ENCODE data around the gene ZNF831. TPM values are rescaled to one million over a fixed set of nuclear protein-coding genes. Genes with fewer than 3 reads are reported as not detected.

The ZNF831 gene
- total RNA-seq, 1 donor from 2014 or later = not detected

DNA sequence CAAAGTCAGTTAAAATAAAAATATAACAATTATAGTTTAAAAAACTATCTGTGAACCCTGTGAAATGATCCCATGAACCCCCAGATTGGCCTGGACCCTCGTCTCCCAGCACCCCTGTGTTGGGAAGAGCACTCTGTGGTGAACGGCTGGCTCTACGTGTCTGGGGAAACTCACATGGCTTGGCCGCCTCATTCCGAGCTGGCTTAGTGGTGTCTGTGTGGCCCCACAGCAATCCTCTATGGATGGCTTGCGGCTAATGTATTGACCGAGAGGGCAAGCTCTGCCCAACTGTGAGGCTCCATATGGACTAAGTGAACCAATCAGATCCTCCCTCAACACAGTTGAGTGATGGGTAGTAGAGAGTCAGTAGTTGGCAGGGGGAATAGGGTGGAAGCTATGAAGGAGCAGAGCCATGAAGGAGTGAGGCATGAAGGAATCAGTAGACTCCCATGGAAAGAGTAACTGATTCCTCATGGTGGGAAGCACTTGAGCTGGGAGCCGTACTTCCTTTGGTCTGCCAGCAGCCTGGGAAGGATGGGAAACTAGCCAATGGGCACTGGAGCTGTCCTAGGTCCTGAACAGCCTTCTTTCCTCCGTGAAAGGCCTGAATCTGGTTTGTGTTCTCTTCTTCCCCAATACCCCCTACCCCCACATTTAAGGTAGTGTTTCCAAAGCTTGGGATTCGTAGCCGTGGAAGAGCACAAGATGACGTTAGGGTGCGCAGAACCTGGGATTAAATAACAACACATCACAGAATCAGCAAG is 21.6 kb upstream of the ZNF831 start:
- DNase-seq (ENCODE audit: low read depth) = no peak

DNA sequence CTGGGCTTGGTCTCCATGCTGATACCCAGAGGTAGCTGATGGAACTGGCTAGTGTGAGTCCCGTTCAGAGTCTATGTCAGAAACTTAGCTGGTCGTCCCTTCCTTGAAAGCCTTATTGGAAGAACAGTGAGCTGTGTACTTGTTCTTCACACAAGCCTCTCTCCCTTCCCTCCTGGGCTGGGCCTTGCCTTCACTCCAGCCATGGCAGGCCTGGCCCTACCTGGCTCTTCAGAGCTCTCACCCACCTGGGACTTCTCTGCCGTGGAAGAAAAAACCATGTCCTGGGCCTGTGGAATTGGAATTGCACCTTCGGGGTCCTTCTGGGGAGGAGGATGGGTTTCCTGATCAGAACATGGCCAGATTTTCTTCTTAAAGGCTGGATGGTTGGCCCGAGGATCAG is 20.3 kb upstream of the ZNF831 start:
- DNase-seq (ENCODE audit: low read depth) = no peak

DNA sequence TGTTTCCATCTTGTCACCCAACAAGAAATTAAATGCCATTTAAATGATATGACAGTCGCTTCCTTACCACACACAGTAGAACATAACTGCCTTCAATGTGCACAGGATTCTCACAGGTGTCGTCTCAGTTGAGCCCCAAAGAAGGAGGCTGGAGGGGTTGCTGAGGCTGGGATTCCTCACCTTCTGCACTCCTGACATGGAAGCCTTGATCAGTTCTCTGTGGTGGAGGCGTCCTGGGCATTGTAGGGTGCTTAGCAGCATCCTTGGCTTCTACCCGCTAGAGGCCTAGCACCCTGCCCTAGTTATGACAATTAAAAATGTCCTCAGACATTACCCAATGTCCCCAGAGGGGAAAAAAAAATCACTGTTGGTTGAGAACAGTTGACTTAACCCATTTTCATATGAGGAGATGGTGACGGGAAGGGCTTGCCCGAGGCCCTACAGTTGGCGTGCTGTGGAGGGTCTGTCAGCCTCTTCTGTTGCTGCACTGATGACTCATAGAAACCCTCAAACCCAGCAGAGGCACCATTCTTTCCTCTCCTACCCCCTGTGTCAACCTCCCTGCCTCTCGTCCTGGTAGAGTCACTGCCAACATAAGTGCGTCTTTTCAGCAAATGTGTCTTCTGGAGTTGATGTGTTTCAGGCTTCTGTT is 19.3 kb upstream of the ZNF831 start:
- no peak for DNase-seq (ENCODE audit: low read depth)

DNA sequence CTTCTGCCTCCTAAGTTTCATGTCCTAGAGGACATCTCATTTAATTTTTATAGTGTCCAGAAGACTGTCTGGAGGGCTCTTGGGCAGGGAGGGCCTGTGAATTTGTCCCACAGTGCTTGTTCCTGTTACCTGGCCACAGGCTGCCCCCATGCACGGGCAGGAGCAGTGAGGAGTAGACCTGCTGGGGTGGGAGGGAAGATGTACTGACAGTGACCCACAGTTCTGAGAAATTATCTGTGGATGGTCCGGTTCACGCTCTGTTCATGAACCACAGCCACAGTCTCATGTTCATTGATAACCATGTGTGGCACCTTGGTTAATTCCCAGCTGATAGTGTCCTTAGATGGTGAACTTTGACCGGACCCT is 18.8 kb upstream of the ZNF831 start:
- DNase-seq (ENCODE audit: low read depth) = no peak

DNA sequence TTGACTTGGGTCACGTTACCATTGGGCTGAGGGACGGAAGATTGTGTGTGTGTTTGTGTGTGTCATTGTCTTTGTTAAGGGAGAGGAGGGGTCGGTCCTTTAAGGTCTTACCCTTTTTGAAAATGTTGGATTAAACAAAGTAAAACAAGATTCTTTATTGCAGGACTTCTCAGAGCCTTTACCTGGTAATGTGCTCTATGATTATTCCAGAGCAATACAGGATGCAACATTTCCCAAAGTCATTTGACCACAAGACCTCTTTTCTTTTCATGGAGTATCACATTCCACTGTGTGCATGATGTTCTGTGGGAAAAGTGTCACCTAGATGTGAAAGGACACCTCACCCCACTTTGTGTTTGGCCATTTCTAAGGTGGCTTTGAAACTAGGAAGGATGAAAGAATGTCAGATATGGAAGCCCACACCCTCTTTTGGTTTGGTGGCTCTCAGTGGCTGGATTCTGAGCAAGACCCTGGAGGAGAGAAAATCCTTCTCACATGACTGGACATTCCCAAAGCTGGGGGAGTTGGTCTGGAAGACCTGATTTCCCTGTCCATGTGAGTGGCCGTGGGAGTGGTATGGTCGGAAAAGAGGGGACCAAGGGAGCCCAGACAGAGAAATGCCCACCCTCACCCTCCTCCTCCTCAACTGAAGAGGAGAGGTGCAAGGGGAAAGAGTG is 18.2 kb upstream of the ZNF831 start:
- no peak for DNase-seq (ENCODE audit: low read depth)

DNA sequence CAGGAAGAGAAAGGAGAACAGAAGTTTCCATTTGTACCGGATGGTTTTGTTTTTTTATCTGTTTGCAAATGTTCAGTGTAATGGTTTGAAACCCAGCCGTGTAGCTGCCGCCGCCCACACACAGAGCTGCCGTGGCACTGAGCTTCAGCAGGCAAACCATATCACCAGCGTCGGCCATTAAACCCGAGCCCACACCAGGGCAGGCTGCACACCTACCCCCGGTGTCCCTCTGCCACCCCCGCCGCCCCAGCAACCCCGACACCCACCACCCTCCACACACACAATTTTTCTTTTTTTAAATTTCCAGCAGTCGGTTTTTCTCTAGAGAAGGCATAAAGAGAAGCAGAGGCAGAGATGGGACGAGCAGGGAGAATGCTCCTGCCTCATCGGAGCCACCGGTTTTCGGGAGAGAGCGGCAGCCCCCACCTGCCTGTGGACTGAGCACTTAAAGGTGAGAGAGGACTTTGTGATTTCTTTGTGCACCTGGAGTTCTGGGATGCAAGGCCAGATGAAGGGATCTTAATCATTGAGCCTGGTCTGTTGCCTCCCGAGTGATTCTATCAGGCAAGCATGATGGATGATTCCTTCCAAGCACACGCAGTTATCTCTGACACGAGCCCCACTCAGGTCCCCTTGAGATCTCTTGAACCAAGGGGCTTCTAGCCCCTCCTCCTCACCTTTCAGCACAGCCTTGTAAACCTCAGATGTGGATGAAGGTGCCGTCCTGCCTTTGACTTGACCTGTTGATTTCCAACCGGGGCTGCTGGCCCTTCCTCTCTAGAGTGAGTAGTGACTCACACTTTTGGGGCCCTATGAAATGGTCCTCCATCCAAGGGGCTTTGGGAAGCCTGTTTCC is 17.5 kb upstream of the ZNF831 start:
- DNase-seq (ENCODE audit: low read depth) = no peak

DNA sequence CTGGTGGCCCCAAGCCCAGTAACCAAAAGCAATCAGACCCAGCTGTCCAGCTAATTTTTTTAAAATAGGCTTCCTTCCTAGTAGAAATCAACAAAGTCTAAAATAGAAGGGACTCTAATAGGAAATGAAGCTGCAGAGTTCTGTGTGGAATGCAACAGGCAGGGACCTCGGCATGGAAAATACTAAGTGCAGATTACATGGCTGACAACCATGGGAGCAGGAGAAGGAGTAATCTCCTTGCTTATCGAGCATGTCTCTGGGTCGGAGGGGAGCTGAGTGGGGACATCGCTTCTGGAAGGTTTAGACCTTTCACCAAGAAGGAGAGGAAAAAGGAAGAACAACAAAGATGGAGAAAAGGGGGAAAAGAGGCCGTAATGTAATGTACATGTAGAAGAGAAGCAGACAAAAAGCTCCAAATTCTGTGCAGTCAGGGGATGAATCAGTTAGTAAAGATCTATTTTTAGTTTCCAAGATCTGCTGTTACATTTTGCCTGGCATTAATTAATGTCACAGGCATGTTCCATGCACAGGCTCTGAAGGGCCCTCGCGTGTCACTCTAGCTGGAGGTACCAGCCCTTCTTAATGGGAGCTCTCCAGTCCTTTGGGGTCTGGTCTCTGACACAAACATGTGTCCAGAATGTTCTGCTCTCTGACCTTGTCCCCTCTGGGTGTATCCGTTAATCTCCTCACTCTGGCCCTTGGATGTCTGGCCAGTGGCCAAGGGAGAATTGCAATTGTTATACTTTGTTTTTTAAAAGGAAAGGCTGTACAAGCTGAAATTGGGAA is 16.6 kb upstream of the ZNF831 start:
- no peak for DNase-seq (ENCODE audit: low read depth)

DNA sequence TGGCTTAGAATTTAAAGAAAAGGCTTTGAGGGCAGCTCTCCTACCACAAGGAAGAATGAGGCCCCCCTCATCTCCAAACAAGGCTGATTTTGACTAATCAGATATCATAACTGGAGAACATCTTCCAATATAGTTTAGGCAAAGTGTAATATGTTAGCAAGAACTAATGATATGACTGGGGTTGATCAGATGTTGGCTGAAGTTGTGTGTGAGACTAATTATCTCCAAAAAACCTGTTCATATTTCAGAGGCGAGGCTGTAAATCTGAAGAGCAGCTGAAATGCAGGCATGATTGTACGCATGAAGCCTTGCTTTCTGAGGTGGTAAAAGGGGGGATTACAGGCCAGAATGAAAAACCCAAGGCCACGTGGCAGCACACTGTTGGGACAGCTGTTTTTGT is 16.0 kb upstream of the ZNF831 start:
- DNase-seq (ENCODE audit: low read depth) = no peak

DNA sequence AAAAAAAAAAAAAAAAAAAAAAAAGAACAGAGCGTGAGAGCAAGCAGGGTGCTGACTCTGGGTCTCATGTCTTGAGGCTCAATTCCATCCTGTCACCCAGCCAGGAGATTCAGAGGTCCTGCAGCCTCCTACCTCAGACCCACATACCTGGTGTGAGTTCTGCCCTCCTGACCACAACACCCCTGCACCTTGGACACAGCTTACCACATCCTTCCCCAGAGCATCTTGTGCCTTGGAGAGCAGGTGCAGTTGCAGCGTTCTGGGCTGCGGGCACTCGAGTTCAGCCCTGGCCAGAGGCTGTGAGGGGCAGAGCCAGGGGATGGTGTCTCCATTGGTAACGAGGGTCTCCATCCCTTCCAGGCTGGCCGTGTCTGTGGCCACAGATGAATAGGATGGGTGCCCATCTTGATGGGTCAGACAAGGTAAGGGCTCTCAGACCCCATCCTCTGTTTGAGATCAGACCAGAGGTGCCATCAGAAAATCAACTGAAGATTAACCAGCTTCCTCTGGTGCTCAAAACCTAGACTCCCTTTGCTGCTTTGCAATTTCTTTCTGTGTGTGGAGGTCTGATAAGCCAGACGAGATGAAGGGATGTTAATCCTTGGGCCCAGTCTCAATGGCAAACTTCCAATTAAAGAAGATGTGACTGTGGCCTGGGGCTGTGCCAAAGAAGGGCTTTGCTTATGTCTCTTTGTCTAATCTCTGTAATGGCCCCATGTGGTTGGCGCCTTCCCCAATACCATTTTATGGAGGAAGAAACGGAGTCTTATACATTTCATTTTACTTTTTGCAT is 14.7 kb upstream of the ZNF831 start:
- DNase-seq (ENCODE audit: low read depth) = no peak

DNA sequence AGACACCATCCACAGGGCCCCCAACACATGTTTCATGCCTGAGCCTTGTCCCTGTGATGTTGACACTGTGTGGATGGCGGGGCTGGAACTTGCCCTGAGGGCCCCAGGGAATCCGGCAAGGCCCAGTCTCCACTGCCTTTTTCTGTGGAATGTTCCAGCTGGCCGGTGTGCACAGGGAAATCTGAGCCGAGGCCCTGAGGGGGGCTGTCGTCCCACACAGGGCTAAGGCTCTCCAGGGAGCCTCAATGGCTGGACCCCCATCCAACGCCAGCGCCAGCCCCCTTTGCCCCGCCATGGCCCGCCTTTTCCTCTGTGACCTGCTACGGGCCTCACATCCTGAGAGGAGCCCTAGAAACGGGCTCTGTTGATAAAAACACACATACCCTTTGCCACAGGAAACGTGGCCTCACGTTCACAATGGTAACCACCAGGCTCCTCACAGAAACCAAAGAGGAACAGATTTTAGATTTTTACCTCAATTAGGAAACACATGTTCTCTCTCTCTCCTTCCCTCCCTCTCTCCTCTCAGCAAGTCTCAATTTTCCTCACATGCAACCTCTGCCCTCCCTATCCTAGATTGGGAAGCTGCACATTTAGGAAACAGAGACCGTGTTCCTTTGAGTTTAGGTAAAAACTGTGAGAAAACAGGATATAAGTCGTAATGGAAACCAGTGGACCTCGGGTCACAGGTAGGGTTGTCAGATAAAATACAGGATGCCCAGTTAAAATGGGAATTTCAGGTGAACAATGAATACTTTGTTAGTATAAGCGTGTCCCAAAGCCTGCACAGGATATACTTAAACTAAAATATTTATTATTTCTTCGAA is 13.7 kb upstream of the ZNF831 start:
- no peak for DNase-seq (ENCODE audit: low read depth)

DNA sequence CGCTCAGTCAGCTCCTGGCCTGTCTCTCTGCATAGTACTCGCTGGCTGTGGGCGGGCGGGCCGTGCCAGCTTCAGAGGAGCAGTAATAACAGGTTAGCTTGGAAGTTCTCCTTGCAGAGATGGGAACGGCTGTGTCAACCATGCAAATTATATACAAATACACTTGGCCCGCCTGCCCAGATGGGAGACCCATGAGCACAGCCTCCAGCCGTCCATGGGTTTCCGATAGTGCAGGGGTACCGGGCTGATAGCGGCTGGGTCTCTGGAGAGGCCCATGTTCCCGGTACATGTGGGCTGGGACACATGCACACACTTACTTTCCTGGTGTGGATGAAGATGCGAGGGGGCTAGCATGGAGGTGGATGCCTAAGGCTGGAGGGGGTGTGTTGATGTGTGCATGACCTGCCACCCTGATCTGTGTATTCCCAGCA is 12.8 kb upstream of the ZNF831 start:
- no peak for DNase-seq (ENCODE audit: low read depth)

DNA sequence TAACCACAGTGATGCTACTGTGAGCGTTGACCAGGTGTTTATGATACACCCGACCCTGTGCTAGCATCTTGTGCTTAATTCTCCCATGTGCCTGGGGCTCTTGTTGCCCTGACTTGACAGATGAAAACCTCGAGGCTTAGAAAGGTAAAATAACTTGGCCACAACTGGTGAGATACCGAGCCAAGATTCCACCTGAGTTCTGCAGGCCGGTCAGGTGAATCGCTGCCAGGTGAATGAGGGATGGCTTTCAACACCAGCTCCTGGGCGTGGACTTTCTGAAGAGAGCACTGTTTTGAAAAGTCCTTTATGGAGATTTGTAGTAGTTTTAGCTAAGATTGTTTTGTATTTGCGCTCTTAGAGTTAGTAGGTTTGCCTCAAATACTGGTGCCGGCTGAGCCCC is 12.2 kb upstream of the ZNF831 start:
- DNase-seq (ENCODE audit: low read depth) = no peak

DNA sequence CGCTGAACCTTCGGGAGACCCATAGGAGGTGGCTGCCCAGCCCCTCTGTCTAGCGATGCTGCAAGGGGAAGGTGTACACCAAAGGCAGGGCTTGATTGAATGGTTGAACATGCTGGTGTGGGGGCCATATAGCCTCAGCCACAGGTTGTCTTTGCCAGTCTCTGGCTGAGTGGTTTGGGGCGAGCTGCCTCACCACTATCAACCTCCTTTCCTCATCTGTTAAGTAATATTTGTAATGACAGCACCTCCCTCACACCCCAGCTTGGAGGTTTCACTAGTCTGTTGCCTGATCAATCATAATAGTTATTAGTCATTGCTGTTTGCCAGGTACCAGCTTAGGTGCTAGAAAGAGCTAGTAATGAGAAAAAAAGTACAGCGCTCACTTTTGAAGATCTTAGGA is 11.8 kb upstream of the ZNF831 start:
- no peak for DNase-seq (ENCODE audit: low read depth)

DNA sequence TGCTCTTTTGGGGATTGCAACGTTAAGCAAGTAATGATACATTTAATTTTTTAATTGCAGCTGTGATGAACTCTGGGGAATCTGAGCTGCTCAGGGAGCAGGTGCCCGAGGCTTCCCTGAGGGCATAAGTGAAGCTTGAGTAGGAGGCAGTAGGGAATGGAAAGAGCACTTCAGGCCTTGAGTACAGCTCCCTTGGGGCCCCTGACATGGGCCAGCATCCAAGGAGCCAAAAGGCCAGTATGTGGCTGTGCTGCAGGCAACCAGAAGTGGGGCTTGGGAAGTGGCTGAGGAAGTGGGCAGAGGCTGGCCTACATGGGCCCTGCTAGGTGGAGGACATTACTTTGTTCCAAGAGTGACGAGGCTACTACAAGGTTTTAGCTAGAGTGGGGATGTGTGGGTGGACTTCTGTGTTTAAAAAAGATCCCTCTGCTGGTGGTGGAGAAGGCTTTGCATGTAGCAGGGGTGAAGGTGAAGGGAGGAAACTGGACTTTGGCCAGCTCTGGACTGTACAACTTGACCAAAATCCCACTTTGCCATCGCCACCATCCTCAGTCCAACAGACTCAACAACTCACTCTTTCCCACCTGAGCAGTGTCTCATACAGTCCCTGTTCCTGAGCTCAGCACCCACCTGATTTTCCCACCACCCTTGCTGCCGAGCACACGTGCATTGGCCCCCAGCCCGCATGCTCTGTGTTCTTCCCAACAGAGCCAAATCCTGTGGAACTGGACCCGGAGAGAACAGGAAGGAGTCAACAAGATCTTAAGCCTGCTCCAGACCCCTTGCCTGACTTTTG is 10.9 kb upstream of the ZNF831 start:
- DNase-seq (ENCODE audit: low read depth) = no peak

DNA sequence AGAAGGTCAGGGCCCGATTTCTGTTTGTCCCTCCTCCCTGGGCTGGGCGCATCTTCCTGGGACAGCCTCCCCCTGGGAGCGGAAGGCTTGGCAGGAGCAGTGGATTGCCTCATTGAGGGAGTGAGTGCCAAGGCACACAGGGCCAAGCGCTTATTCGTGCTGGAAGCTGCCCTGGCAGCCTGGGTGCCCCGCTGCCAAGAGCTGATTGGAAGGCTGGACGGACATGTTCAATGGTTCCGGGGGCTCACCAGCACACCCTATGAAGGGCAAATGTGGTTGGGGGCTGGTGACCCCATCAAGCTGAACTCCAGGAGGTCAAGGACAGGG is 10.3 kb upstream of the ZNF831 start:
- DNase-seq (ENCODE audit: low read depth) = no peak

DNA sequence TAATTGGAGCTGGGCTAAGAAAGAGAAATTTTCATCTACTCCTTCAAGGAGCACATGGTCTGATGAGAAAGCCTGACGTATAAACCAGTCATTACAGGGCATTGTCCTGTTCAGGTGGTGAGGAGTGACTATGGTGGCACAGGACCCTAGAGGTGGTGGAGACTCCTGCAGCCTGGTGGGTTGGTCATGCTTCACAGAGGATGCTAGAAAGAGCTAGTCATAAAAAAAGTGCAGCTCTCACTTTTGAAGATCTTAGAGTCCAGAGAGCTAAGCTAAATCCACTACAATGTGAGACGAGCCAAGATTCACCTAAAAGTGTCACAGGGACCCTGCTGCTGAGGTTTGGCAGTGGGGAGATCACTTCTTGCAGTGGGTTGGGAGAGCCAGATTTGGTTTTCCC is 9.8 kb upstream of the ZNF831 start:
- DNase-seq (ENCODE audit: low read depth) = no peak

DNA sequence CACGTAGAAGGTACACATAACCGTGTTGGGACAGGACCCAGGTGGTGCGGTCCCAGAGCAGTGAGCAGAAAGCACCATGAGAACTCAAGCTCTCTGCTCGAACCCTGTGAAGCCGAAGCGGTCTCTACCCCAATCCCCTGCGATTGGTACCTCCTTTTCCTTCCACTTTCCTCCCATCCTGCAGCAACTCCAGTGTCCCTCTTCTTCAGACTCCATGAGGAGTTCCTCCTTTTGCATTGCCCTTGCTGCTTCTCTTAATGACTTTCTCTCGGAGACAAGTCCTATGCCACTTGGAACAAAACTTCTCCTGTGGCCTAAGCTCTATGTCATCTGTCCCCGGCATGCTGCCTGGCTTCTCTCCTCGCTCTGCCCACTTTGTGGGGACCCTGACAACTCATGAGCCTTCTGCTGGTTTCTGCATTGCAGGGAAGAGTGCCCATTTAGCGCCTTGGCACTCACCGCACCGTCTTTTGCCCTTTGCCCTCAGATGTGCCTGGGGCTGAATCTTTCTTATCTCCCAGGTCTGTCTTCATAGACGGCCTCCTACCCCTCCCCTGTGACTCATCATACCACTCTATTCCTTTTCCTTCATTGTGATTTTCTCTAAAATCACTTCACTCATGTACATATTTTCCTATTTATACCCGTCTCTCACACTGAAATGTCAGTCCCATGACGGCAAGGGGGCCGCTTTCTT is 9.2 kb upstream of the ZNF831 start:
- DNase-seq (ENCODE audit: low read depth) = no peak

DNA sequence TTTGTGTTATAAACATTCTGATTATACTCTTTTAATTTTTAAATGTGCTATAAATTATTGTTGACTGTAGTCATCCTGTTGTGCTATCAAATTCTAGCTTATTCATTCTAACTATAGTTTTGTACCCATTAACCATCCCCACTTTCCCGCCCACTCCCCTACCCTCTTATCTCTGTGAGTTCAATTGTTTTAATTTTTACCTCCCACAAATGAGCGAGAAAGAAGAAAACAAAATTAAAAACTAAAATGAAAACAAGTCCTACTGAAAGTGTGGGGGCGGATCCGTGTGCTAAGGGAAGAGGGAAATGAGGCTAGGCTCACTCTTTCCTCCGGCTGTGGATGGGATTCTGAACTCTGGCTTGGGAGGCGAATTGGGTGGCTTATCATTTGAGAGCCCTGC is 6.6 kb upstream of the ZNF831 start:
- DNase-seq (ENCODE audit: low read depth) = no peak

All from renal cortical epithelial cell (primary cell).